GF-D8 (cell line): ENCODE measurements around the gene SLC44A4.
"Not testable (repeated sequence)": the region's sequence is repeated elsewhere in the genome, so short reads cannot be mapped to it uniquely, and the experiment has no call there.

Experiments
- DNase-seq: peaks from one replicate; lab custom pipeline; 2025; lab: John Stamatoyannopoulos, UW

SLC44A4 gene

DNA sequence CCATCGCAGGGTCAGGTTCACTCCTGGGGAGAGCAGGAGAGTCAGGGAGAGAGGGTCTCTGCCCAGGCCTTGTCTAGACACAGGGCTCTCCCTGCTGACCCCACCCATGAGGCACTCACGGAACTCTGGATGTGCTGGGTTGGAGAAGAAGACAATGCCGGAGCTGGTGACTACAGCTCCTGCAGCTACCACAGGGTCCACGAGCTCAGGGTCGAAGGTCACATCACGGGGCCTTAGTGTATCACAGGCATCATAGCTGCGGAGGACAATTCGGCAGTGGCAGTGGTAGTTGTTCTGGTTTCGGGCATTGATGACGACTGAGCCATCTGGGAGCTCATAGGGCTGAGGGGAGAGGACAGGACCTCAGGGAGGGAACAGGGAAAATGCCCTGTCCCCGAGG is 18.9 kb downstream of the SLC44A4 start:
- no peak for DNase-seq

DNA sequence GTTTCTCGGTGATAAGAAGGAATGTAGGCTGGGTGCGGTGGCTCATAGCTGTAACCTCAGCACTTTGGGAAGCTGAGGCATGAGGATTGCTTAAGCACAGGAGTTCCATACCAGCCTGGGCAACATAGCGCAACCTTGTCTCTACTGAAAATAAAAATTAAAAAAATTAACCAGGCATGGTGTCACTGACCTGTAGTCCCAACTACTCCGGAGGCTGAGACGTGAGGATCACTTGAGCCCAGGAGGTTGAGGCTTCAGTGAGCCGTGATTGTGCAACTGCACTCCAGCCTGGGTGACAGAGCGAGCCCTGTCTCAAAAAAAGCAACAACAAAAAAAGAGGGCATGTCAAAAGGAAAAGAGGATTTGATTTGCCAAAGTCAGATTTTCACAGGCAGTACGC is 20.1 kb downstream of the SLC44A4 start:
- DNase-seq: no peak

DNA sequence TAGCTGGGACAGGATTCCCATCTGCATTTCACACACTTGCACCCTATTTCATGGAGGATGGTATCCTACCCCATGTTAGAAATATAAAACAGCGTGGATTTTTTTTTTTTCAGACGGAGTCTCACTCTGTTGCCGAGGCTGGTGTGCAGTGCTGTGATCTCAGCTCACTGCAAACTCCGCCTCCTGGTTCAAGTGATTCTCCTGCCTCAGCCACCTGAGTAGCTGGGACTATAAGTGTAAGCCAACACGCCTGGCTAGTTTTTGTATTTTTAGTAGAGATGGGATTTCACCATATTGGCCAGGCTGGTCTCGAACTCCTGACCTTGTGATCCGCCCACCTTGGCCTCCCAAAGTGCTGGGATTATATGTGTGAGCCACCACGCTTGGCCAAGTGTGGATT is 21.0 kb downstream of the SLC44A4 start:
- not testable (repeated sequence) for DNase-seq

DNA sequence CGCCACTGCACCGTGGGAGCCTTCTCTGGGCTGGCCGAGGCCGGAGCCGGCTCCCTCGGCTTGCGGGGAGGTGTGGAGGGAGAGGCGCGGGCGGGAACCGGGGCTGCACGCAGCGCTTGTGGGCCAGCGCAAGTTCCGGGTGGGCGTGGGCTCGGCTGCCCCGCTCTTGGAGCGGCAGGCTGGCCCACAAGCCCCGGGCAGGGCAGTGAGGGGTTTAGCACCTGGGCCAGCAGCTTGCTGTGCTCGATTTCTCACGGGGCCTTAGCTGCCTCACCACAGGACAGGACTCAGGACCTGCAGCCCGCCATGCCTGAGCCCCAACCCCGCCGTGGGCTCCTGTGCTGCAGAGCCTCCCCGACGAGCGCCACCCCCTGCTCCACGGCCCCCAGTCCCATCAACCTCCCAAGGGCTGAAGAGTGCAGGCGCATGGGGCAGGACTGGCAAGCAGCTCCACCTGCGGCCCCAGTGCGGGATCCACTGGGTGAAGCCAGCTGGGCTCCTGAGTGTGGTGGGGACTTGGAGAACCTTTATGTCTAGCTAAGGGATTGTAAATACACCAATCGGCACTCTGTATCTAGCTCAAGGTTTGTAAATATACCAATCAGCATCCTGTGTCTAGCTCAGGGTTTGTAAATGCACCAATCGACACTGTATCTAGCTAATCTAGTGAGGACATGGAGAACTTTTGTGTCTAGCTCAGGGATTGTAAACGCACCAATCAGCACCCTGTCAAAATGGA is 26.6 kb downstream of the SLC44A4 start:
- DNase-seq: not testable (repeated sequence)

DNA sequence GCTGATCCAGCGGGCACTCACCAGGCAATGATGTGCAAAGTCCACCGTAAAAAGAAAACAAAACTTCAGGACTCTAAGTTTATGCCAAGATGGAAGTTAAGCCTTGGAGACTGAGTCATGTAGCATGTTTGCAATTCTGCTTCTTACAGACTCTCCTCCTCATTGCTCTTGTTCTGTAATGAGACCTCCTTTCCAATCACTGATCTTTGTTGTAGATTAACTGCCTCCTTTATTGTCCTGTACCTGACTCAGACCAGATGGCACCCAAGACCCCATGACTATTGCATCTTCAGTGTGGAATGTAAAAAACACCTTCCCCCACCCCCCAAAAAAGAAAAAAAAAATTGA is 27.3 kb downstream of the SLC44A4 start:
- DNase-seq: no peak

DNA sequence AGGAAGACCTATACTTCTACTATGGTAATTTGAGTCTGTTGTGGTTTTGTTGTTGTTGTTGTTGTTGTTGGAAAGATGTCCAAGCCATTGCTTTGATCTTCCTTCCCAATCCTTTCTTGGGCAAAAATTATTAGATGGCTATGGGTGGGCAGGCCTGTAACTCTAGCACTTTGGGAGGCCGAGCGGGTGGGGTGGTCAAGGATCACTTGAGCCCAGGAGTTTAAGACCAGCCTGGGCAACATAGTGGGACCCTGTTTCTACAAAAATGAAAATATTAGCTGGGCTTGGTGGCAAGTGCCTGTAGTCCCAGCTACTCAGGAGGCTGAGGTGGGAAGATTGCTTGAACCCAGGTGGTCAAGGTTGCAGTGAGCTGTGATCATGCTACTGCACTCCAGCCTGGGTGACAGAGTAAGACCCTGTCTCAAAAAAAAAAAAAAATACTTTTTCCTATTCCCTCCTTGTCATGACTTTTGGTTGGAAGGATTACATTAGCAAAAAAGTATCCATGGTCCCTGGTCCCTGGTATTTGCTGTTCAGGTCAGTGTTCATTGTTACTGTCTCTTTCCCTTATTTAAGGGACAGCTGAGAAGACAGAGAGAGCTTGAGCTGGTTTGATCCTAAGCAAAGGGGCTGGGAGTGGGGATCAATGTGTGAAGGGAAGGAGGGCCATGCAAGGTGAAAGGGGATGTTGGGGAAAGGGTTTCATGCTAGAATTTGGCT is 27.9 kb downstream of the SLC44A4 start:
- DNase-seq: no peak

DNA sequence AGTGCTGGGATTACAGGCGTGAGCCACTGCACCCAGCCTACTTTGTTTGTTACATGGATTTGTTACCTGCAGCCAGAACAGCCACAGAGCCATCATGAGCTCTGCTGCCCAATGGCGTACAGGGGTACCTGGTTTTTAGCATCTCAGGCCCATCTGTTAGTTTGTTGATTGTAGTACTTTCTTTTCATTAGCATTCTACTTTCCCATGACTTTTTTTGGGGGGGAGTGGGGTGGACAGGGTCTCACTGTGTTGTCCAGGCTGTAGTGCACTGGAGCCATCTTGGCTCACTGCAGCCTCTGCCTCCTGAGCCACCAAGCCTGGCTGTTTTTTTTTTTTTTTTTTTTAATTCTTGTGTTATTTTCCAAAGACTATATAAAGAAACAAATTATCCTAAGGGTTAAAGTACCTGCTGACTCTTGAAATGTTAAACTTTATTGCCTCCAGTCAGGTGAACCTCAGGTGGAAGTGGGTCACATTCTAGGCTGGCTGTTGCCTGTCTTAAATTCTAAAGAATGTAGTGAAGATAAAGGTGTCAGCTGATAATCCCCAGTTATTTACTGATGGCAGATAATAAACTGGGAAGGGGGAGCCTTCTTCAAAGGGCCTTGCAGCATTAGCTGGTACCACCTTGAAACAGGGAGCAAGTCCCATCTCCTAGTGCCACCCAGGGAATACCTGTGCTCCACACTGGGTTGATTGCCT is 31.4 kb downstream of the SLC44A4 start:
- DNase-seq: no peak

DNA sequence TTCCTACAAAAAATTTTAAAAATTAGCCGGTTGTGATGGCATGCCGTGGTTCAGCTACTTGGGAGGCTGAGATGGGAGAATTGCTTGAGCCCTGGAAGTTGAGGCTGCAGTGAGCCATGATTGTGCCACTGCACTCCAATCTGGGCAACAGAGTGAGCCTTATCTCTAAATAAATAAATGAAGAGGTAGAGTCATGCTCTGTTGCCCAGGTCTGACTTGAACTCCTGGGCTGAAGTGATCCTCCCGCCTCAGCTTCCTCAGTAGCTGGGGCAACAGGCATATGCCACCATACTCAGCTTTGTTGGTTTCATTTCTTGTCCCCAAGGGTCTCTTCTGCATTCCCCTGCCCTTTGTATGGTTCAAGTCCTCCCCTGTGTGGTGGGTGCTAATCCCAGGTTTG is 34.3 kb downstream of the SLC44A4 start:
- no peak for DNase-seq

DNA sequence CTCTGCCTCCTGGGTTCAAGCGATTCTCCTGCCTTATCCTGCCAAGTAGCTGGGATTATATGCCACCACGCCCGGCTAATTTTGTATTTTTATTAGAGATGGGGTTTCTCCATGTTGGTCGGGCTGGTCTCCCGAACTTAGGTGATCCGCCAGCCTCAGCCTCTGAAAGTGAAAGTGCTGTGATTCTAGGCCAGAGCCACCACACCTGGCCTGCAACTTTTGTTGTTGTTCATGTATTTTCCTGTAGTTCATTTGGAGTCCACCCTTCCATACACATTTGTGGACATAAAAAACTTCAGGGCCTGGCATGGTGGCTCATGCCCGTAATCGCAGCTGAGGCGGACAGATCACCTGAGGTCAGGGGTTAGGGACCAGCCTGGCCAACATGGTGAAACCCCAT is 36.7 kb downstream of the SLC44A4 start:
- DNase-seq: no peak

DNA sequence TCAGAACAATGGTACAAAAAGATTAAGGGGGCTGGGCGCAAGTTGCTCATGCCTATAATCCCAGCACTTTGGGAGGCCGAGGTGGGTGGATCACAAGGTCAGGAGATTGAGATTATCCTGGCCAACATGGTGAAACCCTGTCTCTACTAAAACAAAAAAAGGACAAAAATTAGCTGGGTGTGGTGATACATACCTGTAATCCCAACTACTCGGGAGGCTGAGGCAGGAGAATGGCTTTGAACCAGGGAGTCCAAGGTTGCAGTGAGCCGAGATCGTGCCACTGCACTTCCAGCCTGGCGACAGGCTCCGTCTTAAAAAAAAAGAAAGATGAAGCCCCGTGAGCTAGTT is 39.0 kb downstream of the SLC44A4 start:
- not testable (repeated sequence) for DNase-seq

DNA sequence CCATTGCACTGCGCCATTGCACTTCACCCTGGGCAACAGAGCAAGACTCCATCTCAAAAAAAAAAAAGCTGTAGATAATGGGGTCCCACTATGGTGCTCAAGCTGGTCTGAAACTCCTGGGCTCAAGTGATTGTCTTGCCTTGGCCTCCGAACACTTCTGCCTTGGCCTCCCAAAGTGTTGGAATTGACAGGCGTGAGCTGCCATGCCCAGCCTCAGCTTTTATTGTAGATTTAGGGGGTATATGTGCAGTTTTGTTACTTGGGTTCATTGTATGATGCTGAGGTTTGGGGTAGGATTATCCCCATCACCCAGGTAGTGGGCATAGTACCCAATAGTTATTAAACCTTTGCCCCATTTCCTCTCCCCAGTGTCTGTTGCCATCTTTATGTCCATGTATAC is 39.8 kb downstream of the SLC44A4 start:
- DNase-seq: no peak

DNA sequence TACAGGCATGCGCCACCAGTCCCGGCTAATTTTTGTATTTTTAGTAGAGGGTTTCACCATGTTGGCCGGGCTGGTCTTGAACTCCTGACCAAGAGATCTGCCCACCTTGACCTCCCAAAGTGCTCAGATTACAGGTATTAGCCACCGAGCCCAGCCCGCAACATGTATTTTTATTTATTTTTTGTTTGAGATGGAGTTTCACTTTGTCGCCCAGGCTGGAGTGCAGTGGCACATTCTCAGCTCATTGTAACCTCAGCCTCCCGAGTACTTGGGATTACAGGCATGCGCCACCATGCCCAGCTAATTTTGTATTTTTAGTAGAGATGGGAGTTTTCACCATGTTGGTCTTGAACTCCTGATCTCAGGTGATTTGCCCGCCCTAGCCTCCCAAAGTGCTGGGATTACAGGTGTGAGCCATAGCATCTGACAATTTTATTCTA is 40.7 kb downstream of the SLC44A4 start:
- not testable (repeated sequence) for DNase-seq

DNA sequence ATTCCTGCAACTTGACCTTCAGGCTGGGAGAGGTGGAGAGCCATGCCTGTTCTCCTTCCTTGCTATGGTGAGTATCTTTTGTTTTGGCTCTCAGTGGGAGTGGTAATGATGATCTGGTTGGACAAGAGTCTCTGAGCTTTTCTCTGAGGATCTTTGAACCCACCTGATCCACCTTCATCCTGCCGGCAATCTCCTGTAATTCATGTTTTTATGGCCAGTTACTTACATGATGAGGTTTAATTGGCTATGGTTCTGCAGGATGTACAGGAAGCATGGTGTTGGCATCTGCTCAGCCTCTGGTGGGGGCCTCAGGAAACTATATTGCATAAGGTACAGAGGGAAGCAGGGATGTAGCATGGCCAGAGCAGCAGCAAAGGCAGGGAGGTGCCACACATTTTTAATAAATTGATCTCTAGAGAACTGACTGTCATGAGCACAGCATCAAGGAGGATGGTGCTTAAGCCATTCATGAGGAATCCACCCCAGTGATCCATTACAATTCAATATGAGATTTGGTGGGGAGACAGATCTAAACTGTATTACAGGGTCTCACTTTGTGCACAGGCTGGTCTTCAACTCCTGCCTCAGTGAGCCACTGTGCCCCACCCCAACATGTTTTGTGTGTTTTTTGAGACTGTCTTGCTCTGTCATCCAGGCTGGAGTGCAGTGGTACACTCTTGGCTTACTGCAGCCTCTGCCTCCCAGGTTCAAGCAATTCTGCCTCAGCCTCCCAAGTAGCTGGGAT is 41.3 kb downstream of the SLC44A4 start:
- DNase-seq: peak; percentile 62

DNA sequence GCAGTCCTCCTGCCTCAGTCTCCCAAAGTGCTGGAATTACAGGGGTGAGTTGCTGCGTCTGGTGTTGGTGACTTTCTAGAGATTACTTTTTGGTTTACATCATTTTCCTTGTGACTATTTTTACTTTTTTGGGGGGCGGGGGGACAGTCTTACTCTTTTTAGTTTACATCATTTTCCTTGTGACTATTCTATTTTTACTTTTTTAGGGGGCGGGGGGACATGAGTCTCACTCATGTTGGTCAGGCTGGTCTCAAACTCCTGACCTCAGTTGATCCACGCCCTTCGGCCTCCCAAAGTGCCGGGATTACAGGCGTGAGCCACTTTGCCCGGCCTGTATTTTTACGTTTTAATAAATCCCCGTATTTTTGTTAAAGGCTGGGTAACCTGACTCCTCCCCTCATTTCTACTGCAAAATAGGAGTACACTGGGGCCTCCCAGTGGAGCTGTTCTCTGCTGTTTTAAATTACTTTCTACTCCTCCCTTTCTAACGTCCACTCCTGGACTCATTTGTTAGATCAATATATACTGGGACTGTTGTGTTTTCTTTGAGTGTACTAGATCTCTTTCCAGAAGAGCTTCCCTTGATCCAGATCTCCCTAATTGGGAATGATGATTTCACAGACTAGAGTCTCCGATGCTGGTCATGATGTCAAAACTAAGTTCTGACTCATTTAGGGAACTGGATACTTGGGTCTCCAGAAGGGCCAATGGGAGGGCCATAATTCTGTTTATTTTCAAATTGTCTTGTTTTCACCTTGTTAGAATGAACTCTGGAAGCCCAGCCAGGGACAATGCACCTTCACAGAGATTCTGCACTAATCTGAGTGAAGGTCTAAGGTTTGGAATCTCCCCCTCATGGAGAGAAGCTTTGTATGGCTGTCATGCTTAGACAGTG is 42.1 kb downstream of the SLC44A4 start:
- DNase-seq: no peak

DNA sequence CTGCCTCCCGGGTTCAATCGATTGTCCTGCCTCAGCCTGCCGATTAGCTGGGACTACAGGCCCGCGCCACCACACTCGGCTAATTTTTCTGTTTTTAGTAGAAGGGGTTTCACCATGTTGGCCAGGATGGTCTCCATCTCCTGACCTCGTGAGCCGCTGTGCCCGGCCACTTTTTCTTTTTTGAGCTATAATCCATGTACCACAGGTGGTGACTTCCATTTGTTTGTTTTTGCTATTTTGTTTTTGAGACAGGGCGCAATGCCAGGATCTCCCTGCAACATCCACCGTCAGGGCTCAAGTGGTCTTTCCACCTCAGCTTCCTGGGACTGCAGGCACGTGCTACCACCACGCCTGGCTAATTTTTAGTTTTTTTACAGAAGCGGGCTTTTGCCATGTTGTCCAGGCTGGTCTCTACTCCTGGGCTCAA is 42.7 kb downstream of the SLC44A4 start:
- no peak for DNase-seq

DNA sequence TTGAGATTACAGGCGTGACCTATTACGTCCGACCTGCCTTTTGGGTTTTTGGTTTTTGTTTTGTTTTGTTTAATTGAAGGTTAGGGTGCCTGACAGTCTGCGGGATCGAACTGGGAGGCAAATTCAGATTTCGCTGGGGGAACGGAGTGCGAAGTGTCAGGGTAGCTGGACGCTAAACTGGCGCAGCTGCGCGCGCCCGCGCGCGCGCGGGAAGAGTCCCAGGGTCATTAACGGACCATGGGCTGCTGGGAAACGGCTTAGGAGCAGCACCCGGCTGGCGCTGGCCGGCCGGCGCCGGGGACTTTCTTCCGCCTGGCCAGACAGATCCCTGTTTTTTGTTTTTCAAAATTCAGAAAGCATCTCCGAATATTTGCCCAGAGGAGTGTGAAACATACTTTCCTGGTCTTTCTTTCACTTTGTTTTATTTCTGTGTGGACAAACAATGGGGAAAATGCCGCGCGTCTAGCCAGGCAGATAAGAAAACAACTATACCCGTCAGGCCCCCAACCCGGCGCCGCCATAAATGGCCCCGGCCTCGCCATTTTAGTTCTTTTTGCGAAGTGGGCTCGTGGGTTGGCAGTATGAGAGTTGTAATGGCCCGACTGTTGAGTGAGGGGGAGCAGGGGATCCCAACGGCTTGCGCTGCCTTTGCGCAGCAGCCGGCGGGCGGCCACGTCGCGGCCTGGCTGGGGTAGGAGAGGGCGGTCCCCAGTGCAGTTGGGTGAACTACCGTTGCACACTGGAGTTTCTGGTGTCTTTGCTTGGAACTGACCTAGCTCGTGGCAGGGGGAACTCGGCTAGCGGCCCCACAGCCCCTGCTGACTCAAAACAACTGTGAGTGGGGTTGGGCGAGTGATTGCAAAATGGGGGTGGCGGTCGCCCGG is 44.2 kb downstream of the SLC44A4 start:
- peak; percentile 63 for DNase-seq

DNA sequence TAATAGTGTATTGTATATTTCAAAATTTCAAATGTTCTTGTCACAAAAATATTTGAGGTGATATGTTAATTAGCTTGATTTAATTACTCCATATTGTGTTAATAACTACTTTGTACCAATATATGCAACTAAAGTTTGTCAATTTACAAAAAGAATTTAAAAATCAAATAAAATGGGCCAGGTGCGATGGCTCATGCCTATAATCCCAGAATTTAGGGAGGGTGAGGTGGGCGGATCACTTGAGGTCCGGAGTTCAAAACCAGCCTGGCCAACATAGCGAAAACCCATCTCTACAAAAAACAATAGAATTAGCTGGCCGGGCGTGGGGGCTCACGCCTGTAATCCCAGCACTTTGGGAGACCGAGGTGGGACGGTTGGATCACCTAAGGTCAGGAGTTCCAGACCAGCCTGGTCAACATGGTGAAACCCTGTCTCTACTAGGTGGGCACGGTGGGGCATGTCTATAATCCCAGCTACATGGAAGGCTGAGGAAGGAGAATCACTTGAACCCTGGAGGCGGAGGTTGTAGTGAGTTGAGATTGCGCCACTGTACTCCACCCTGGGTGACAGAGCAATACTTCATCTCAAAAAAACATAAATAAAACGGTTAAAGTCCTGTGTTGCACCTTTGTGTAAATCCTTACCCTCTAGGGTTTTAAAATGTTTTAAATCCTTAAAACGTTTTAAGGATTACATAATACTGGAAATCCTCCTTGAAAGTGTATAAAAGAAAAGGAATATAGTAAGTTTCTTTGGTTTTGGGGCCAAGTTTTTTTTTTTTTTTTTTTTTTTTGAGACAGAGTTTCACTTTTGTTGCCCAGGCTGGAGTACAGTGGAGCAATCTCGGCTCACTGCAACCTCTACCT is 47.2 kb downstream of the SLC44A4 start:
- peak; percentile 7 for DNase-seq

DNA sequence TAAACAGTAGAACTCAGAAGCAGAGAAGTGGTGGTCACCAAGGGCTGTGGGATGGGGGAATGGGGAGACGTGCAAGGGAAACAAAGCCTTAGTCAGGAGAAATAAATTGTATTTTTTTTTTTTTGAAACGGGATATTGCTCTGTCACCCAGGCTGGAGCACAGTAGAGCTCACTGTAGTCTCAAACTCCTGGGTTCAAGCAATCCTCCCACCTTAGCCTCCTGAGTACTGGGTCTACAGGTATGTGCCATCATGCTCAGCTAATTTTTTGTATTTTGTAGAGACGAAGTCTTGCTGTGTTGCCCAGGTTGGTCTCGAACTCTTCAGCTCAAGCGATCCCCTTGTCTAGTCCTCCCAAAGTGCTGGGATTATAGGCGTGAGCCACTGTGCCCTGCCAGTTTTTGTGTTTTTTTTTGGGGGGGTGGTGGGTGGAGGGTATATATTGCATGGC is 47.9 kb downstream of the SLC44A4 start:
- no peak for DNase-seq

DNA sequence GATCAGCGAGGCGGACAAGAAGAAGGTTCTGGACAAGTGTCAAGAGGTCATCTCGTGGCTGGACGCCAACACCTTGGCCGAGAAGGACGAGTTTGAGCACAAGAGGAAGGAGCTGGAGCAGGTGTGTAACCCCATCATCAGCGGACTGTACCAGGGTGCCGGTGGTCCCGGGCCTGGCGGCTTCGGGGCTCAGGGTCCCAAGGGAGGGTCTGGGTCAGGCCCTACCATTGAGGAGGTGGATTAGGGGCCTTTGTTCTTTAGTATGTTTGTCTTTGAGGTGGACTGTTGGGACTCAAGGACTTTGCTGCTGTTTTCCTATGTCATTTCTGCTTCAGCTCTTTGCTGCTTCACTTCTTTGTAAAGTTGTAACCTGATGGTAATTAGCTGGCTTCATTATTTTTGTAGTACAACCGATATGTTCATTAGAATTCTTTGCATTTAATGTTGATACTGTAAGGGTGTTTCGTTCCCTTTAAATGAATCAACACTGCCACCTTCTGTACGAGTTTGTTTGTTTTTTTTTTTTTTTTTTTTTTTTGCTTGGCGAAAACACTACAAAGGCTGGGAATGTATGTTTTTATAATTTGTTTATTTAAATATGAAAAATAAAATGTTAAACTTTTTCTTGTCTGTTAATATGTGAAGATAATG is 49.0 kb downstream of the SLC44A4 start:
- peak; percentile 42 for DNase-seq
